GM12873 (cell line): ENCODE results near the gene MIPOL1.

Experiments
- CTCF ChIP-seq: IDR thresholded peaks from 2 replicates; pipeline ENCODE4 v1.5.1; 2012; ENCODE audit warnings: low read depth, mild to moderate bottlenecking, moderate library complexity, low read length, control low read depth; ENCODE audit not compliant: insufficient read depth; ENCODE audit errors: missing control alignments

Gene MIPOL1

GRCh38 chr14:37172936-37173614 lies 24.7 kb upstream of the MIPOL1 start:
- TF ChIP-seq CTCF: no peak

- no peak for TF ChIP-seq CTCF
Measured at GRCh38 chr14:37179896-37180502, 17.7 kb upstream of the MIPOL1 start.

GRCh38 chr14:37181441-37181840 lies 16.3 kb upstream of the MIPOL1 start:
- no peak for TF ChIP-seq CTCF

- TF ChIP-seq CTCF: no peak
Measured at GRCh38 chr14:37185670-37186069, 12.1 kb upstream of the MIPOL1 start.

GRCh38 chr14:37186865-37187264 lies 10.9 kb upstream of the MIPOL1 start:
- TF ChIP-seq CTCF: no peak

- TF ChIP-seq CTCF: no peak
Measured at GRCh38 chr14:37187294-37187693, 10.4 kb upstream of the MIPOL1 start.

GRCh38 chr14:37194698-37195097 lies 3.0 kb upstream of the MIPOL1 start:
- TF ChIP-seq CTCF: no peak
